GM12865 (cell line): ENCODE data around the gene OLFML2A.
A peak's percentile ranks its signal among the peaks of the same experiment; 100 is the strongest.

ENCODE experiments used
- DNase-seq: peaks from one replicate; pipeline ENCODE4 v3.0.0; 2010; ENCODE audit warnings: low read depth
- H3K4me3 ChIP-seq: 2 replicates; pipeline ENCODE4 v1.5.1; 2011; ENCODE audit warnings: mild to moderate bottlenecking, low read depth, low read length, control low read depth
- TF ChIP-seq, protein P1 (sequence below): IDR thresholded peaks from 2 replicates; pipeline ENCODE4 v1.5.1; 2011; ENCODE audit warnings: low read length, control low read depth, low read depth, inconsistent platforms; ENCODE audit not compliant: insufficient read depth; ENCODE audit errors: missing control alignments

The OLFML2A gene

DNA sequence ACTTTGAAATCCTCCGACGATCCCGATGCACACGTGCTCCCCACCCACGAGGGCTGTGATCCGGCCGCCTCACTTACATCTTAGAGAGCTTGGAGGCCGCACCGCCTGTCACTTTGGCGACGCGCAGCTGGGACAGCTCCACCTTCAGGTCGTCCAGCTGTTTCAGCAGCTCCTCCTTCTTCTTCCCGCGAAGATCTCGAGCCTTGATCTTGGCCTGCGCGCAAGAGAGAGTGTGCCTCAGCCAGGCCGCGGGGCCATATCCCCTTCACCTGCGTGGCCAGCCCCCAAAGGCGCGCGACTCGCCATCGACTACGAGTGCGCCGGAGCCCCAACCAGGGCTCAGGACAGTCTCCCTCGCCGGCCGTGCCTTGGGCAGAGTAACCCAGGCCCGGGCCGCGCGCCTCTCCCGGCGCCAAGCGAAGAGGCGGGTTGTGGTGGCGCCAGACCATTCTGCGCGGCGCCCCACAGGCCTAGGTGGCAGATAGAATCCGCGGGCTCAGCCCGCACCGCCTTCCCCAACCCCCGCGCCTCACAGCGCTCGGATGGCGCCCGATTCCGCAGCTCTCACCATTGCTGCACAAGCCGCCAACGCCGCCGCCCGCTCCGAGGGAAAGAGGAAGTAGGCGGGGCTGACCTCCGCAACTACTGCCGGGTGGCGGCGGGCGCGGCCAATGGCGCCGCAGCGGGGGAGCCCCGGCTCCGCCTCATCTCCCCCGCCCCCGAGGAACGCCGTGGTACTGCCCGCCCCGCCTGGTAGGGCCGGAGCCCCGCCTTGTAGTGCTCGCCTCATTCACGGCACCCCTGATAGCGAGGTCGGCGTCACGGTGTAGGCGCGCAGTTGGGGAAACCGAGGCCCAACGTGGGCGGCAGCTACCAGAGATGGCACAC is 84.7 kb downstream of the OLFML2A start, which contains the start of the genes ARPC5L and RPL35:
Gene ARPC5L (plus strand): TSS at position 789 of the 888 bp plus-strand sequence. CDS start 7,161 bp downstream, outside the sequence.
Gene RPL35 (minus strand): TSS at position 616 of the 888 bp plus-strand sequence. CDS start 45 bp downstream, at position 571.
- H3K4me3 ChIP-seq, result peak within 1 kb of the TSS; percentile 73
- TF ChIP-seq, protein P1, sequence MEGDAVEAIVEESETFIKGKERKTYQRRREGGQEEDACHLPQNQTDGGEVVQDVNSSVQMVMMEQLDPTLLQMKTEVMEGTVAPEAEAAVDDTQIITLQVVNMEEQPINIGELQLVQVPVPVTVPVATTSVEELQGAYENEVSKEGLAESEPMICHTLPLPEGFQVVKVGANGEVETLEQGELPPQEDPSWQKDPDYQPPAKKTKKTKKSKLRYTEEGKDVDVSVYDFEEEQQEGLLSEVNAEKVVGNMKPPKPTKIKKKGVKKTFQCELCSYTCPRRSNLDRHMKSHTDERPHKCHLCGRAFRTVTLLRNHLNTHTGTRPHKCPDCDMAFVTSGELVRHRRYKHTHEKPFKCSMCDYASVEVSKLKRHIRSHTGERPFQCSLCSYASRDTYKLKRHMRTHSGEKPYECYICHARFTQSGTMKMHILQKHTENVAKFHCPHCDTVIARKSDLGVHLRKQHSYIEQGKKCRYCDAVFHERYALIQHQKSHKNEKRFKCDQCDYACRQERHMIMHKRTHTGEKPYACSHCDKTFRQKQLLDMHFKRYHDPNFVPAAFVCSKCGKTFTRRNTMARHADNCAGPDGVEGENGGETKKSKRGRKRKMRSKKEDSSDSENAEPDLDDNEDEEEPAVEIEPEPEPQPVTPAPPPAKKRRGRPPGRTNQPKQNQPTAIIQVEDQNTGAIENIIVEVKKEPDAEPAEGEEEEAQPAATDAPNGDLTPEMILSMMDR, result peak; percentile 15
- peak; percentile 98 for DNase-seq

DNA sequence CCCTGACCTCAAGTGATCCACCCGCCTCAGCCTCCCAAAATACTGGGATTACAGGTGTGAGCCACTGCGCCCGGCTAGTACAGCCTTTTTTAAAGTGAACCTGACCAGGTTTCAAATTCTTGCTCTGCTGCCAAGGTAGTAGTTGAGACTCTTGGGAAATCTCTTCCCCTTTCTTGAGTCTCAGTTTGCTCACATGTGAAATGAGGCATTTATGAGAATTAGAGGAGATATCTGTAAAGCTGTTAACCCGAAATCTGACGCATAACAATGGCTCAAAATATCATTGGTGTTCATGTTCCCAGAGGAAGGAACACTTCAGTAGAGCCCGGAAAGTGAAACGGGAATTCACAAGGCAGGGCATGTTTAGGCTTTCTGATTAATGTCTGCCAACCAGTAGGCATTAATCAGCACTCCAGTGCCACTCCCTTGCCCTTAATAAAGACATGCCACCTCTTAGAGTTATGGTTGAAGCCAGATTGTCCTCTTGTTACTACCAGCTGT is 86.5 kb downstream of the OLFML2A start:
- TF ChIP-seq, protein P1, result no peak

More for the DNA sequence above, 86.5 kb downstream of the OLFML2A start:
- no peak for DNase-seq
- H3K4me3 ChIP-seq, result no peak overlapping the region
